Stimulated activated CD8-positive, alpha-beta memory T cell treated with anti-CD3 and anti-CD28 coated beads, Interleukin-12 subunit alpha, Interleukin-12 subunit beta, amount 100 ng/mL, for 4 hours (primary cell): ENCODE measurements around the gene EGR1.

Experiments used
- DNase-seq: peaks from one replicate; pipeline ENCODE4 v3.0.0-alpha.2; 2020; ENCODE audit warnings: low read depth

Gene EGR1

DNA sequence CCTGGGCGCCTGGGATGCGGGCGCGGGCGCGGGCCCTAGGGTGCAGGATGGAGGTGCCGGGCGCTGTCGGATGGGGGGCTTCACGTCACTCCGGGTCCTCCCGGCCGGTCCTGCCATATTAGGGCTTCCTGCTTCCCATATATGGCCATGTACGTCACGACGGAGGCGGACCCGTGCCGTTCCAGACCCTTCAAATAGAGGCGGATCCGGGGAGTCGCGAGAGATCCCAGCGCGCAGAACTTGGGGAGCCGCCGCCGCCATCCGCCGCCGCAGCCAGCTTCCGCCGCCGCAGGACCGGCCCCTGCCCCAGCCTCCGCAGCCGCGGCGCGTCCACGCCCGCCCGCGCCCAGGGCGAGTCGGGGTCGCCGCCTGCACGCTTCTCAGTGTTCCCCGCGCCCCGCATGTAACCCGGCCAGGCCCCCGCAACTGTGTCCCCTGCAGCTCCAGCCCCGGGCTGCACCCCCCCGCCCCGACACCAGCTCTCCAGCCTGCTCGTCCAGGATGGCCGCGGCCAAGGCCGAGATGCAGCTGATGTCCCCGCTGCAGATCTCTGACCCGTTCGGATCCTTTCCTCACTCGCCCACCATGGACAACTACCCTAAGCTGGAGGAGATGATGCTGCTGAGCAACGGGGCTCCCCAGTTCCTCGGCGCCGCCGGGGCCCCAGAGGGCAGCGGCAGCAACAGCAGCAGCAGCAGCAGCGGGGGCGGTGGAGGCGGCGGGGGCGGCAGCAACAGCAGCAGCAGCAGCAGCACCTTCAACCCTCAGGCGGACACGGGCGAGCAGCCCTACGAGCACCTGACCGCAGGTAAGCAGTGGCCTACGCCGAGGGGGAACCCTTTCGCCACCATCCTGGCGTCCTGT lies at the start of gene EGR1:
Gene EGR1 (plus strand): TSS at position 219 of the 864 bp plus-strand sequence. CDS start 283 bp downstream, at position 502.
- peak; percentile 93 for DNase-seq

DNA sequence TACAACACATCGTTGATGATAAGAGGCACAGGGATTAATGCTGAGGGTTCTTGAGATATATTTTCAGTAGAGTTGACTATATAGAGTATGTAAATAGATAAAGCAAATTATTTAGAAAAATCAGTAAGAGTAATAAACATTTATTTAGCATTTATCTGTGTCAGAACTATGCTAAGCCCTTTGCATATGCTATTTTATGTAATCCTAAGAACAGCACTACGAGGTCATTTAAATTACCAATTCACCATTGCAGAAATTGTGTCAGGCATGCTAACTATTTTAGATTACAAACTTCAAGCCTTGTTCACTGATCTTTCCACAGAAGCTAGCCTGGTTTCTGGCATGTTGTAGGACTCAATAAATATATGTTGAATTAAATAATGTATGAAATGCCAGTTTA lies 46.8 kb upstream of the EGR1 start:
- no peak for DNase-seq

DNA sequence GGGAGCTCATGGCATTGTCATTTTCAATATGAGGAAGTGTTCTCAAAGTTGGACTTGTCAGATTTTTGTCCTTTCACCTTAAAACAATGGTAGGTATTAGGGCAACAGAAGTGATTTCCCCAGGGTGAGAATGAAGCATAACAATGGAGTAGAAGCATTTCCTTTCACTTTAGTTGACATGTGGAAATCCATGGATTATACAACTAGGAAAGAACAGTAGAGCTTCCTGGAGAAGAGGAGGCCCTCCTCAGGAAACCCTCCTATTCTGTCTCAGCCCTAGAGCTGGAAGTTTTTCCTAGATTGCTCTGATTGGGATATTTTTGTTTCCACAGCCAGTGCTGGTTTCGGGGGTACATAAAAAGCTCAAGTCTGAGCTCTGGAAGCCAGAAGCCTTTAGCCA lies 40.2 kb upstream of the EGR1 start:
- no peak for DNase-seq

DNA sequence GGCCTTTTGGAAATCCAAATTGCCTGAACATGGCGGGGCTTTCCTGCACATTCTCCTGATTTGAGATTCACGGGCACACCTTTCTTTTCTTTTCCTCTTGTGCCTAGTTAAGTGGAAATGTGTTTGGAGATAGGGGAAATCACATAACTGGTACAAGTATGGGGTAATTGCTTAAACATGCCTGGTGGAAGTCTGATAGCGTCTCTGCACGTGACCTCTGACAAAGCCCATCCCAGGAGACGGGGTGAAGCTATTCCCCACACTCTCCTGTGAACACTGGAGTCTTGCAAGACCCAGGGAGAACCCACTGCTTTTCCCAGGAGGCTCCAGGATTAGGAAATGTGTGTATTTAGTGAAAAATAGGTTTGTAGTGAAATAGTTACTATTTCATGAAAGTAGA lies 29.3 kb upstream of the EGR1 start:
- no peak for DNase-seq

DNA sequence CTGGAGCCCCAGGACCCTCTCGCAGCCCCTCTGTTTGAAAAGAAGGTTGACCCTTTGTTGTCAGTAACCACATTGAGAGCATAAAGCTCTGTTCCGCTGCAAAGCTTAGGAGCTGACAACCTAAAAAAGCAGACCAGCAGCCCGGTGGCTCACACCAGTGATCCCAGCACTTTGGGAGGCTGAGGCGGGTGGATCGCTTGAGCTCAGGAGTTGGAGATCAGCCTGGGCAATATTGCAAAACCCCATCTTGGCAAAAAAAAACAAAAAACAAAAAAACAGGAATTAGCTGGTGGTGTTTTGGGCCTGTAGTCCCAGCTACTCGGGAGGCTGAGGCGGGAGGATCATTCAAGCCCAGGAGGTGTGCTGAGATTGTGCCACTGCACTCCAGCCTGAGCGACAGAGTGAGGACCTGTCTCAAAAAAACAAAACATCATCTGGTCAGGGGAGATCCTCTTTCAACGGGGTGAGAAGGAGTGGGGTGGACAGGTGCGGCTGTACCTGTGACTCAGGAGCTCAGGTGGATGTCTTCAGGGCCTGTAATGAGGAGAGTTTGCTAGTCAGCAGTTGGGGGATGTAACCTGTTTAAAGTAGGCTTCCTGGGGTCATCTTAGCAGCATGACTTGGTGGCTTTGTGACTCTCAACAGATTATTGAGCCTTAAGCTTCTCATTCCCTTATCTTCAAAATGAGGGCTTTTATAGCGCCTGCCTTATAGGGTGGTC lies 27.1 kb upstream of the EGR1 start:
- no peak for DNase-seq

DNA sequence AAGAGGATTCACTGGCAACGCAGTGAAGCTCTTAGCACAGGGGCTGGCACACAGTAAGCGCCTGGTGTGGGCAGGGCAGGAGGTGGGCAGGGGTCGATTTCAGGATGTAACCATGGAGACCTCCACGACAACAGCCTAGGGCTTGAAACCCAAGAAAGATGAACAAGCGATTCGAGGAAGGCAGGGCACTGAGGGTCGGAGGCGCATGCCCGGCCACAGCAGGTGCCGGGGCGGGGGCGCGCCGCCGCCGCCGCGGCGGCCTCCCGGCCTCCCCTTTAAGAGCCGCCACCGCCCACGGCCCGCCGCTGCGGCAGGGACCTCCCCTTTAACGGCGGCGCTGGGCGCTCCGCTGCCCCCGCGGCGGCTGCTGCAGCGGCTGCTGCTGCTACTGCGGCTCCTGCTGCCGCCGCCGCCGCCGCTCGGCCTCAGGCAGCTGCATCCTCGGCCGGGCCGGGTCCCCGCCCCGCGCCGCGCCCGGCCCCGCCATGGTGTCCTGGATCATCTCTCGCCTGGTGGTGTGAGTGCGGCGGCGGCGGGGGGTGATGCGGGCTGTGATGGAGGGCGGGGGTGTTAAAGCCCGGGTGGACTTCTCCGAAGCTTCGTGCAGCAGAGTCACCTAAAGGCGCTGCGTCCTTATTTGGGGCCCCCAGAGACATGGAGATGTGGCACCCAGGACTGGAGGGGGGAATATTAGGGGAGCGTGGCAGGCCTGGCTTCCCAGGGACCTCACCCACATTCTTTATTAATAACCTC lies 26.4 kb upstream of the EGR1 start, which contains the start of gene REEP2:
Gene REEP2 (plus strand): TSS at position 334 of the 753 bp plus-strand sequence. CDS start 152 bp downstream, at position 486.
- peak; percentile 55 for DNase-seq

DNA sequence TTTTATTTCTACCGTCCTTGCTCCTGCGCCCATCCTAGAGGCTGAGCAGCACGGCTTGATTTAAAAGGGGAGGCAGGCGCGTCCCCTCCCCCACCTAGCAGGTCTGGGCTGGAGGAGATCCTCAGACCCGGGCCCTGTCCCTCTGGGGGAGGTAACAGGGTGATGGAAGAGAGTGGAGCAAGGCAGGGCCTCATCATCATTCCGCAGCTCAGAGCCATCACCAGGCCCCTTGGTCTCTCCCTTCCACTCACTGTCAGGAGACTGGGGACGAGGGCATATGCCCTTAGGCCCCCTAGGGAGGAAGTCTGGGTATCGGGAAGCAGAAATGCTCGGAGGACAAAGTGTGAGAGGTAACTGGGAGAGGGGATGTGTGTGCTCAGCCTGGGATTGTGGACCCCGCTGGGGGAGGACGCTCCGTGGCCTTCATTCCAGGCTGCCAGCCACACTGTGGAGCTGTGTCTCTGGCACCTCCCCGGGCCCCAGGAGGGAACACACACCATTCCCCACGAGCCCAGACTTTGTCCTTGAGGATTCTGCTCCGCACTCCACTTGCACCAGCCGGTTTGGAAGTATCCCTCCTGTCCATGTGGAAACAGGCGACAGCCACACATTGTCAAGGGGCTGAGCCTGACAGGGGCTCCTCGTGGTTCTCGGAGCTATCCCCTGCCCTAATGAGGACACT lies 25.7 kb upstream of the EGR1 start:
- no peak for DNase-seq

DNA sequence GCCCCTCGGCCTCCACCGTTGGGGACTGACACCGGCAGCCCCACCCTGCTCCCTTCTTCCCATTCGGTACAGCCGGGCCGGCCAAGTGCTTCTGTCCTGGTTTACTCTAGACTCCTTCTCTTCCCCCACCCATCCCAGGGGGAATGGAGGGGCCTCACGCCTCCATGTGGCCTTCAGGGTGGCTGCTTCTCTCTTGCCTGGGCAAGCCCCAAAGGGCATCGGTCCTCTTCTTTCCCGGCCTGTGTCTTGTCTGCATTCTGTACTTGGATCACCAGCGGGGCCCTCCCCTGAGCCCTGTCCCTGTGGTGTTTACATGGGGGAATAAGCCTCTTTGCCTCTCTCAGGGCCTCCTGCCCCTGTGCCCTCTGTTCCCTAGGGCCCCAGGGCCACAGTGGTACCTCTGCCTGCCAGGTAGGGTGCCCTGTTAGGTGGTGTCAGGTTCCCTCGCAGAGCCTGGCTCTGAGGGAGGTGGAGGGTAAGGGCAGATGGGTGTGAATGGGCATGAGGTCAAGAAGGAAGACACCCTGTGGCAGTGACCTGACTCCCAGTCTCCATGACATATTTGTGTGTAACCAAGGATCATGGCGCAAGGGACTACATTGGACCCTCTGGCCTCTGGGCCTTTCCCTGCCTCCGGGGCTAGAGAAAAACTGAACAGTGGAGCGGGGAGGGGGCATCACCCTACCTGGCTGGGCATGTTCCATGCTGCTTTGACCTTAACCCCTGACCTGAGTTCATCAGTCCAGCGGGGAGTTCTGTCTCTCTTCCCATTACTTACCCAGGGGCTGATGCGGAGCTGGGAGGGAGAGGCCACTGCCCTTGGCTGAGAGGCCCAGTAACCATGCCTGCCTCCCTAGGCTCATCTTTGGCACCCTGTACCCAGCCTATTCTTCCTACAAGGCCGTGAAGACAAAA lies 24.9 kb upstream of the EGR1 start:
- DNase-seq = no peak

DNA sequence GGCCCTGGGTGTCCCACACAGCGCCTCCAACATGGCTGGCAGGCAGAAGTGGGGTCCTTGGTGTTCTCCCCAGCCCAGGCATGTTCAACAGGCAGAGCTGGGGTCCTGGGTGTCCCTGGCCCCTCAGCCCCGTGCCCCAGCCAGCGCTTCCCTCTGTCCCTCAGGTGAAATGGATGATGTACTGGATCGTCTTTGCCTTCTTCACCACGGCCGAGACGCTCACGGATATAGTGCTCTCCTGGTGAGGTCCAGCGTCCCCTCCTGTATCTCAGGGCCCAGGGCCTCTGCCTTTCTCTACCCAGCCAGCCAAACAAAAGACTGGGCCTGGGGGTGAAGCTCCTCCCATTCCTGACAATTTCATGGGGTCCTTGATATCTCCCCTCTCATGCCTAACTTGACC lies 24.1 kb upstream of the EGR1 start:
- DNase-seq = no peak

DNA sequence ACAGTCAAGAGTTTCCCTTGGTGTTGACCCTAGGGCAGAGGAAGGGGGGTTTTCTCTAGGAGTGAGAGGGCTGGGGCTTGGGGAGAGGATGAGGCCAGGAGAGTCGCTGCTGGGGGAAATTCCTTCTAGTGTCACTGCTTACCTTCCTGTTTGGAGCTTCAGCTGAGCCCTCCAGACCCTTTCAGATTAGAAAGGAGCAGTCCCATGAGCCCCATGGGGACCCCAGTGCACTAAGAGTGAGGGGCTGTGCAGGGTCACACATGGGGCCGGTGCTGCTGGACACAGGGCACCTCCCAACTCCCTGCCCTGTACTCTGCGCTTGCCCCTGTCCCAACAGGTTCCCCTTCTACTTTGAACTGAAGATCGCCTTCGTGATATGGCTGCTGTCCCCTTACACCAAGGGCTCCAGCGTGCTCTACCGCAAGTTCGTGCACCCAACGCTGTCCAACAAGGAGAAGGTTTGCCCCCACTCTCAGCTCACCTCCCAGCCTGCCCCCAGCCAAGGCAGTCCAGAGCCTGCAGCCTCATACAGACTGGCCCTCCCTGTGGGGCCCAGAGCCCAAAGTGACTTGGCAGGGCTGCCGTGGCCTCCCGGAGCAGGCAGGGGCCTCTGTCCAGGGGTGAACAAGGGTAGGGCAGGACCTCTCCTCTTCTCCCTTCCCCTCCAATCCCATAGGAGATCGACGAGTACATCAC lies 21.1 kb upstream of the EGR1 start:
- DNase-seq = no peak

DNA sequence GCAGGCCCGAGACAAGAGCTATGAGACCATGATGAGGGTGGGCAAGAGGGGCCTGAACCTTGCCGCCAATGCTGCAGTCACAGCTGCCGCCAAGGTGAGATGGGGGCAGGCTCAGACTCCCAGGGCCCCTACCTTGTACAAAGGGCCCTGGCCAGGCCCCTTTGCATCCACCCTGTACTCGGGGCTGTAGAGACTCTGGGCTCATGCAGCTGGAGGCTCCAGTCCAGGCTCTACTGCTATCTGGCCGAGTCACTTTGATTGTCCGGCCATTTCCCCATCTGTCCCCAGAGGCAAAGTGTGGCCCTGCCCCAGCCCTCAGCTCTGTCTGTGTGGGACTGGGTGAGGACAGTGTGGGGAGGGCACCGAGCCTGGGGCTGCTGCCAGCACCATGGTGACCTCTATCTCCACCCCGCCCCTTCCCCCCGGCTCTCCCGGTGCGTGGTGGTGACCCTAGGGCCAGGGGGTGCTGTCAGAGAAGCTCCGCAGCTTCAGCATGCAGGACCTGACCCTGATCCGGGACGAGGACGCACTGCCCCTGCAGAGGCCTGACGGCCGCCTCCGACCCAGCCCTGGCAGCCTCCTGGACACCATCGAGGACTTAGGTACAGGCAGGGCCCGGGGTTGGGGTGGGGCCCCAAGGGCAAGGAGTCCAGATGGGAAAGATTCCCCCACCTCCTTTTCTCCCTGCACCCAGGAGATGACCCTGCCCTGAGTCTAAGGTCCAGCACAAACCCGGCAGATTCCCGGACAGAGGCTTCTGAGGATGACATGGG lies 20.3 kb upstream of the EGR1 start:
- DNase-seq = no peak

DNA sequence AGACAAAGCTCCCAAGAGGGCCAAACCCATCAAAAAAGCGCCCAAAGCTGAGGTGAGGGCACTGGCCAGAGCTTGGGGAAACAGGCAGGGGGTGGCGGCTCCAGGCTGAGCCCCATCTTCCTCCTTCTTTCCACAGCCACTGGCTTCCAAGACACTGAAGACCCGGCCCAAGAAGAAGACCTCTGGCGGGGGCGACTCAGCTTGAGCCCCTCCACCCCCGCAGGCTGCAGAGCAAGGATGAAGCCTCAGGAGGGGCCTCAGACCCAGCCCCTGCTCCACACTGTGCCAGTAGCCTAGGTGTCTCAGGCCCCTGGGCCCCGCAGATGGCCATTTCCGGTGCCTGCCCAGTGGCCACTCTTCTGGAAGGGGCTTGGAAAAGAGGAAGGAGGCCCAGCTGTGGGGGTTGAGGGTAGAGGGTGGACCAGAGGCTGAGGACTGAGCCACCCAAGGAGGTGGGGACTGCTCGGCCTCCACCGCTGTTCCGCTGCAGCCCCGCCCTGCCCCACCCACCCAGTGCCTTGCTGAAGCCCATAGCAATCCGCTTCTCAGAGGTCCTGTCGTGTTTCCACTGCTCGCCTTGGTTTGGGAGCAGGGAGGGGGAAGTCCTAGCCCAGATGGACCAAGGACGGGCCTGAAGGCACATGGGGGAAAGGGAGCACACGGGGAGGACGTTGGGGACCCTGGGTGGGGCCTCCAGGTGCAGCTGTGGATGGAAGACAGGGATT lies 19.6 kb upstream of the EGR1 start:
- DNase-seq = no peak

DNA sequence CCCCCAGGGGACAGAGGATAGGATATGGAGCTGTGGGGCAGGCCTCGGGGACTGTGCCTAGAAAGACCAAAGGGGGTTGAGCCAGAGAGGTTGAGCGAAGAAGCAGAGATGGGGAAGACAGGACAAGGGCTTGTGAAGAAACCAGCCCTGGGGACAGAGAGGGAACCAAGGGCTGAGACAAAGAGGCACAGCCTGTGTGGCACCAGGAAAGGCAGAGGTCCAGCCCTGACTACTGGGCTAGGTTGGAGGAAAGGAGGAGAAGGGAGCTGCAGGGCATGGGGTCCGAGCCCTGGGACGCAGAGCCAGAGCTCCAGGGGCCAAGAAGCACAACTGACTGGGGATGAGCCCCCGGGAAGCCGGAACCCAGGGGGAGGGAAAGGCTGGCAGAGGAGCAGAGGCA lies 17.2 kb upstream of the EGR1 start:
- DNase-seq = no peak

DNA sequence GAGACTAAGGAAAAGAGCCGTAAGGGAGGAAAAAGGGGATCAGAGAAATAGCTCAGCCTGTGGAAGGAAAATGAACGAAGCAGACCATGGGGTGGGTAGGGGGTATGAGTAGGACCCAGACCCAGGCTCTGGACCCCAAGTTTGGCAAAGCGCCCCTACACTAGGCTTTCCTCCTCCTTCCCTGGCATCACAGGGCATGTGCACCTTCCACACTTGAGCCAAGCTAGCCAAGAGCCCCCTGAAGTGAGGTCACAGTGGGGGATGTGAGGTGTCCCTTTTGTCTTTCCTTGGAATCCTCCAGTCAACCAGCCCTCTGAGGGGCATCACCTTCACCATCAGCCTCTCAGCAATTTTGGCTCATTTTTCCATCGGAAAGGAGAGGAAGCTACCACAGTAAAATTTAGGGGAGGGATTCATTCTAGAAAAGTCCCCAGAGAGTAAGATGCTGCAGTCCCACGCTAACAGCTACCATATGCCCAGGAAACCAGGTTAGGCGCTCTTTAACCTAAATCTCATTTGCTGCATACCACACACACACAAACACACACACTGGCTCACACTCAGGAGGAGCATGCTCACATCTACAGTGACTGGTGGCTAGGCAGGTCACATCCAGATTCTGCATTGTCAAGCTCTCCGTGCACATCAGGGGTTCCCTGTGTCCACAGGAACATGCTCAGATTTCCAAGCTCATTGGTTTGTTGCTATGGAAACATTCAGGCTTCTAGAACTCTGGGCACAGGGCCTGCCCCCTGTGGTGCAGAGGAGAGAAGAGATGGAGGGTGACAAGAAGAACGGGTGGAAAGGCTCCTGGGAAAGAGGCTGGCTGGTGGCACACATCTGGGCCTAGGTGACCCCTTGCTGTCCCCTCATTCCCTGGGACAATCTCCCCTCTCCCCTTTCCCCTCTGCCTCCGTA lies 16.5 kb upstream of the EGR1 start:
- DNase-seq = no peak

DNA sequence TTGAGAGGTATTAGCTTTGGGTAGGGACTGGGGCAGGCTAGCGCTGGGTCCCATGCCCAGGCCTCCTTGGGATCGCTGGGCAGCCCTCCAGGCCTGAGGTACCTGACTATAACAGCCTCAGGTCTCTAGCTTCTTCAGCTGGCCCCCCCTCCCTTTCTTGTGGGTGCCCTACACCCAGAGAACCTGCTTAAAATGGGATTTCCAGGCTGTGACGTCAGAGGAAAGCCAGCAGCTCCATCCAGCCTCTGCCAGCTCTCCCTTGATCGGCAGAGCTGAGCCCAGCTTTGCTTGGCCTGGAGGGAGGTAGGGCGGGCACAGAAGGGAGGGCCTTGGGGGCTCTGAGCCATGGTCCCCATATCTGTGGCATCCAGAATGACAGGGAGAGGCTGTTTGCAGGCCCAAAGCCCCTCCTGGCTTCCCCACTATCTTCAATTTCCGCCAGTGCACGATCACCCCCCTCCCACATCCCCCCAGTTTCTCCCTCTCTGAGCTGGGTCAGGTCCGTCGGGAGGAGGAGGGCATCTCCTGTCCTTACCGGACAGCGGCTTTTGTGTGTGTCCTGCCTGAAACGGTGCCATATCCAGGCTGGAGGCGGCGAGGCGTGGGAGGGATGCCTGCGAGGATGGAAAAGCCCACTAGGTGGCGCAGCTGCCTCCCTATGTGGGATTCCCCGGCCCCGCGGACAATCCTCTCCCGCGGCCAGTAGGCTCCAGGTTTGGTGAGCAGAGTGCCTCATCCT lies 15.6 kb upstream of the EGR1 start:
- DNase-seq = peak; percentile 58

DNA sequence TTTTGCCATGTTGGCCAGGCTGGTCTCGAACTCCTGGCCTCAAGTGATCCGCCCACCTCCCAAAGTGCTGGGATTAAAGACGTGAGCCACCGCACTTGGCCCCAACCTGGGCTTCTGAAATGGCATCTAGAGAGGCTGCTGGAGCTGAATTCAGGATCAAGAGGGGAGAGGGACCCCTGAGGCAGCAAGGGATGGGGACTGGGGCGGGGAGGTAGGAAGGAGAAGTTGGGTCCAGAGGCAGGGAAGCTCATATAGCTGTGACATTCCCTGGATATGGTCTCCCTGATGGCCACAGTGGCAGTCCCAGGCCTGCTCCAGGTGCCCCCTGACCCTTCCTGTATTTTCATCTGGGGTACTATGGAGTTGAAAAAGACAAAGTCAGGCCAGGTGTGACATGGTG lies 14.3 kb upstream of the EGR1 start:
- DNase-seq = no peak

DNA sequence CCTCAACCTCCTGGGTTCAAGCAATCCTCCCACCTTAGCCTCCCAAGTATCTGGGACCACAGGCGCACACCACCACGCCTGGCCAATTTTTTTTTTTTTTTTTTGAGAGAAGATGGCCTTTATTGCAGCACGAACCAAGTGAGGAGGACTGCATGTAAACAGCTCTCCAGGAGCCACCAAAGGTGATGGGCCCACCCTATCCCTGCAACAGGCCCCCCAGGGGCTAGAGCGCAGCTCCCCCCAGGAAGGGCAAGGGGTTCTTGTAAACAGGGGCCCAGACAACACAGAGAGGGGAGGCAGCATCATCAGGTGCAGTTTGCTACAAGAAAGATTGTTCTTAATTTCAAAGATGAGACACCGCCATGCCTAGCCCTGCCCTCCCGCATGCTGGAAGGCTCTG lies 12.6 kb upstream of the EGR1 start:
- no peak for DNase-seq
